GM19397 (cell line): Measurements from ENCODE around the gene SEC31A.
"Not testable (repeated sequence)": the region's sequence is repeated elsewhere in the genome, so short reads cannot be mapped to it uniquely, and the experiment has no call there.

Experiments
- ATAC-seq: cut with Tn5 transposase; IDR thresholded peaks from one replicate; pipeline ENCODE4 v1.9.1; 2021; ENCODE audit warnings: mild to moderate bottlenecking, moderate library complexity; ENCODE audit not compliant: unreplicated experiment

SEC31A gene

GRCh38 chr4:82890901-82891706 lies at the start of gene SEC31A:
SEC31A (minus strand) TSS chr4:82891153; CDS start chr4:82881936, 9,217 bp downstream.
- peak; percentile 91 for ATAC-seq

- ATAC-seq = no peak
These were observed 48.5 kb upstream of the SEC31A start for GRCh38 chr4:82939414-82939813.

GRCh38 chr4:82934441-82934840 lies 43.5 kb upstream of the SEC31A start:
- no peak for ATAC-seq

GRCh38 chr4:82930848-82931755 lies 40.1 kb upstream of the SEC31A start:
- no peak for ATAC-seq

GRCh38 chr4:82921795-82922194 lies 30.8 kb upstream of the SEC31A start:
- ATAC-seq = no peak

GRCh38 chr4:82919386-82919785 lies 28.4 kb upstream of the SEC31A start:
- no peak for ATAC-seq

GRCh38 chr4:82918091-82918490 lies 27.1 kb upstream of the SEC31A start:
- no peak for ATAC-seq

GRCh38 chr4:82913968-82914367 lies 23.0 kb upstream of the SEC31A start:
- not testable (repeated sequence) for ATAC-seq

- no peak for ATAC-seq
These were observed 22.4 kb upstream of the SEC31A start for GRCh38 chr4:82913305-82913704.

- ATAC-seq = no peak
These were observed 18.4 kb upstream of the SEC31A start for GRCh38 chr4:82909326-82909725.

GRCh38 chr4:82906469-82906868 lies 15.5 kb upstream of the SEC31A start:
- ATAC-seq = no peak

- peak; percentile 33 for ATAC-seq
These were observed 14.3 kb upstream of the SEC31A start for GRCh38 chr4:82905205-82905604.

- ATAC-seq = no peak
These were observed 12.8 kb upstream of the SEC31A start for GRCh38 chr4:82903737-82904136.

GRCh38 chr4:82901183-82901718 lies 10.3 kb upstream of the SEC31A start:
- no peak for ATAC-seq

GRCh38 chr4:82900411-82901182 lies 9.6 kb upstream of the SEC31A start, which contains the start of gene THAP9:
THAP9 (plus strand) TSS chr4:82900735; CDS start chr4:82900803, 68 bp downstream.
- ATAC-seq = peak; percentile 89

- peak; percentile 2 for ATAC-seq
These were observed 9.1 kb upstream of the SEC31A start for GRCh38 chr4:82900066-82900410.

GRCh38 chr4:82899374-82900065 lies 8.6 kb upstream of the SEC31A start:
- ATAC-seq = no peak

GRCh38 chr4:82898322-82899243 lies 7.6 kb upstream of the SEC31A start:
- no peak for ATAC-seq

GRCh38 chr4:82896755-82897154 lies 5.8 kb upstream of the SEC31A start:
- ATAC-seq = no peak
